RPMI8226 (cell line): ENCODE results near the gene GLT6D1.
A peak's percentile ranks its signal among the peaks of the same experiment; 100 is the strongest.

ENCODE experiments used
- DNase-seq: peaks from one replicate; pipeline ENCODE4 v3.0.0-alpha.2; 2015

GLT6D1 gene

DNA sequence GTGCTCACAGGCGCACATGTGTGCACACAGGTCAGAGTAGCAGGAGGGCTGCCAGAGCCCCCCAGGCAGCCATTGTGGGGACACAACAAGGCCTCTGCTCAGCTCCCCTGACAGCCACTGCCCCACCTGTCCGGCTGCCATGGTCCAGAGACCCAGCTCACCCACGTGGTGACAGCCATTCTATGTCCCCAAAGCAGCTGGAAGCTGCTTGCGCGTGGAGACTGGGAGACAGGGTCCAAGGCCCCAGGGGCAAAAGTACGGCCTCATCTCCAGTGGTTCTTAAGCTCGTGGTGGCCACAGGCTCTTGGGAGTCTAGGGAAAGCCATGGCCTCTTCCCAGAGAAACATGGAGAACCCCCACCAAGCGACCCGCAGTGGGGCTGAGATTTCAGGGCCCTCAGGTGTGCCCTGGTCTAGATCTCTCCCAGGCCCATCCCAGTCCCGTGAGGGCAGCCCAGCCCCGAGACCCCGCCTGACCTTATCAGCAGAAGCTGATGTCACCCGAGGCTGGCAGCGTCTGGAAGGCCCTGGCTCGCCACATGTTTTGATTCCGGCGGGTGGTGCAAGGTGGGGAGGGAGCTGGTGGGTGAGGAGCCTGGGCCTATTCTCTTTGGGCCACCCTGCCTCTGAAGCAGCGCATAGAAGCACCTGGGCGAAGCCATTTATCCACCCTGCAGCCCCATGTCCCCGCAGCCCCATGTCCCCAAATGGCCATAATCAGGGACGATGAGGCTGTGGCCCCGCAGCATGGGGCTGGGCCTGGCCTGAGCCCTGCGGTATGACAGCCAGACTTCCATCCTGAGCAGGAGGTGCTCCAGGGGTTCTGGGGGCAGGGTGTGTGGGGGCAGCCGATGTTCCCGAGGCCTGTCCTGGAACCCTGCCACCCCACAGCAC lies 31.7 kb downstream of the GLT6D1 start:
- no peak for DNase-seq

DNA sequence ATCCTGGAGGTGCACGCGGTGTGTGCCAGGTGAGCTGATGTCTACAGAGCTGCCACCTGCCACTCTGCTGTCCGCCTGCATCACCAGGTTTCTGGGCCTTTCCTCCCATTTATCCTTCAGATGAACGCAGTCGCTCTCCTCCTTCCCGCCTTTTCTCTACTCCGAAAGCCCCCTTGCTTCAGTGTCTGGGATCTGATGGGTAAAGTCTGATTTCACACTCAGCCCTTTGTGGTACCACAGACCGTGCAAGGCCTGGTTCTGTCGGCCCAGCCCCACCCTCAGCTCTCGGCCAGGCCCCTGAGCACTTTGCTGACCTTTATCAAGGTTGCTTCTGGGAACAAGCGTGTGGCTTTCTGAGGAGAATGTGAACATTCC lies 32.5 kb downstream of the GLT6D1 start:
- no peak for DNase-seq

DNA sequence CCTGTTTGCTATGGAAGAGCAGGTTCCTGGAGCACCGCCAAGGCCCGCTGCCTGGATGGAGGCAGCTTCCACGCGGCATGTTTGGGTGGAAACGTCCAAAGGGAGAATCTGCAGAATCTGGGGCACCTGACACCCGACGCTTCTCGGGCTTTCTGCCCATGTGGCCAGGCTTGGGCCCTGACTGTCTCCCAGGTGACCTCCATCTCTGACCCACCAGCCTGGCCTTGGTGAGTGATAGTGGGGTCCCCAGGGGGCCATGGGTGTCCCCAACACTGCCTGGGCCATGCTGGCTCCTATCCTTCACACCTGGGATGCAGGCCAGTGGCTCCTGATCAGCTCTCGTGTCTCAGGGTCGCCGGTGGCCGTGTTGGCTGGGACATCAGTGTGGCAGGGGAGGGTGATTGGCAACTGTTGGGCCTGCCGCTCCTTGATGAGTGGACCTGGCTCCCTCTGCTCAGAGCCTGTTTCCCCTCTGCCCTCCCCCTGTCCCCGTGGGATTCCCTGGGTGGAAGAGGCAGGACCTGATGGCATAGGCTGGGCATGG lies 34.0 kb downstream of the GLT6D1 start:
- no peak for DNase-seq

DNA sequence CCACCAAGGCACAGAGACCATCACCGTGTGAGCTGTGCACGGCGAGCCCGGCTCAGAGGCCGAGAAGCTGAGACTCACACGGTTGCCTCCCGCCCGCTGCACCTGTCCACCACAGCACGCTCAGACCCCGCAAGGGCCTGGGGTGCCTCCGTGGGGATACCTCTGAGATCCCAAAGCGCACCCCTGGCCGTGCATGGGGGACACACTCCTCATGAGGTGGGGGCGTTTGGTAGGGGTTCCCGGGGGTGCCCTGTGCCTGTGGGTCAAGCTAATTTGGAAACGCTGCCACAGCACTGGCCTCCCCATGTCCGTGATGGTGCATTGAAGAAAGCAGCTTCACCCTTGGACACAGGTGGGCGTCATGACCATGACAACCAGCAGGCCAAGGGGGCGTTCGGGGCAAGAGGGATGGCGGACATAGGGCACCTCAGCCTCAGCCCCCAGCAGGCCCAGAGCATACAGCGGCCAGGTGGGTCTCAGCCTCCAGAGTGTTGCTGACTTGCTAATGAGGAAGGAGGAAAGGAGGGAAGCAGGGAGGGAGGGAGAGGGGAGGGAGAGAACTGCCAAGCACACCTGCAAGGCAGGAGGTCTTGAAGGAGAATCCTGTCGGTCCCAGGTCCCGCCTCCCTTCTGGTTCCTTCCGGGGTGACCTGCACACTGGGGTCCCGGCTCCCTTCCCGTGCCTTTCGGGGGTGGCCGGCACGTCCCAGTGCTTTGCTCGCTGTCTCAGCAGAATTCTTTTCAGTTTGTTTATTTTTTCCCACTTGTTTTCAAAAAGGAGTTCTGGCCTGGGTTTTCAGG lies 34.7 kb downstream of the GLT6D1 start:
- DNase-seq = no peak

- peak; percentile 78 for DNase-seq
These were observed 36.4 kb downstream of the GLT6D1 start for GRCh38 chr9:135602789-135603481.

- DNase-seq = no peak
These were observed 37.4 kb downstream of the GLT6D1 start for GRCh38 chr9:135601988-135602387.

DNA sequence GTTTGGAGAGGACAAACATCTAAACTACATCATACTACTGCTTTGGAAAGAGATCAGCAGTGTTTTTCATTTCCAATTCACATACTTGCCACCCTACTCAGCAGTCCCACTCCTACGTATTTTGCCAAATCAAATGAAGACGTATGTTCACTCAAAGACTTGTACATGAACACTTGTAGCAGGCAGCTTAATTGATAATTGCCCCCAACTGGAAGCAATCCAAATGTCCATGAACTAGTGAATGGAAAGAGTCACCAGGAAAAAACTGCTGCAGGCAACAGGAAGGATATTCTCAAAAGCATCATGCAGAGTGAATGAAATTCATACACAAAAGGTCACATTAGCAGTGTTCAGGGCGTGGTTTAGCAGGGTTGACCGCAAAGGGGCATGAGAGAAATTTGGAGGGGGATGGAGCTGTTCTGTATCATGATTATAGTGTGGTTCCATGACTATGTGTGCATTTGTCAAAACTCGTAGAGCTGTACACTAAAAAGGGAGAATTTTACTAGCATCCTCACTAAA lies 39.0 kb downstream of the GLT6D1 start:
- no peak for DNase-seq

DNA sequence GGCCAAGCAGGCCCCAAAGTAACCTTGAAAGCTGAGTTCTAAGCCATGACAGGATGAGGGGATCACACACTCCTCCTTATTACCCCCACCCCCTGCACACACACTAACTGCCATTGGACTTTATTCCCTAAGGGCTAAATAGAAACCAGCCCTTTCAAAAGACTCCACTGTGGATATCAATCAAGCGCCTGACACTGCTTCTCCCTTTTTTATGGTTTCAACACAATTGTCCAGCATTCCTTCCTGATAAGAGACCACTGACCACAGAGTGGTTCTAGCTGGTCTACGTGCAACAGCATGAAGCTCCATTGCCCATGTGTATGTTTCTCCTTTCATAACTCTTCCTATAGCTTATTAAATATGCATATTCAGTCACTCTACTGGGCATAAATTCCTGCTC lies 43.1 kb downstream of the GLT6D1 start:
- DNase-seq = no peak

DNA sequence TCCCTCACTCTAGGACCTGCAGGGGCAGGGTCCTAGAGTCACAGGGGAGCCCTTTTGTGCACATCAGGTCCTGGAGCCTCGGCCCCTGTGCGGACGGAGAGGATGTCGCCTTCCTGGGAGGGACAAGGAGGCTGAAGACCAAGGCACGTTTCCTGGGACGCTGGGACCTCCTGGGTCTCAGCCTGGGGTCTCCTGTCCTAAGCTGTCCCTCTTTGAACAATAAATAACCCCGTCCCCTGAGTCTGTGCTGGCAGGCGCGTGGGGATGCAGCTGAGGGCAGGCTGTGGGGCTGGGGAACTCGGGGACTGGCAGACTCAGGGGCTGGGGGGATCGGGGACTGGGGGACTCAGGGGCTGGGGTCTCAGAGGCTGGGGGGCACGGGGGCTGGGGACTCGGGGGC lies 46.7 kb downstream of the GLT6D1 start:
- DNase-seq = no peak

DNA sequence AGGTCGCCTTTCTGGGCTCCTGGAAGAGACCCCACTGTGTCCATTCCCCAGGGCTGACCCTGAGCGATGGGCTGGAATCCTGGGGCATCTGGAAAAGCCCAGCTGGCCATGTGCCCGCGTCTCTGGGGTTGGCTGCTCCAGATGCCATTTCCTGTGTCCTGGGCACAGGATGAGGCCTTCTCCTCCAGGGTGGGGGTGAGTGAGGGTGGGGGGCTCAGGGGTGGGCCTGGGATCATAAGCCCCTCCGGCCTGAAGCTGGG lies 47.1 kb downstream of the GLT6D1 start:
- DNase-seq = no peak

- no peak for DNase-seq
These were observed 47.6 kb downstream of the GLT6D1 start for GRCh38 chr9:135591506-135592330.

DNA sequence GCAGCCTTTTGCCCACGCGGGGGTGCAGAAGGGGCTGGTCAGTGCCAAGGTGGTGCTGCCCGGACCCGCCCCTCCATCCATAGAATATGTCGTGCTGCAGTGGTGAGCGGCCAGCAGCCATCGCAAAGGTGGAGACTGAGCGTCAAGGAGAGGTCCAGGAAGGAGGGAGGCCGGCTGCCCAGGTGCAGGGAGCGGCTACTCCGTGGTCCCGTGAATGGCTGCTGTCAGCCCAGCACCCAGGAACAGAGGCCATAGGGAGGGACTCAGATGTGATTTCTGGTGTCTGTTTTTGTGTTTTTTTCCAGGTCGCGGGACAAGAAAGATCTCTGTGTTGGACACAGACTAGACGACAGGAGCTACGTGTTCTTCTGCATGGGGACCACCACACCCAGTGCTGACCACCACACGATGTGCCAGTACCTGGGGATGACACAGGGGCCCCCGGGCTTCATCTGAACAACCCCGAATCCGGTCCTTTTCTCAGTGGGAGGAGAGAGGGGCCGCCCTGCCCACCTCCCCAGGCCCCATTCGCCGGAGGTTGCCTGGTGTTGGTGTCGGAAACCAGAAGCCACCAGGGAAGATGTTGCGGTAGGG lies 48.8 kb downstream of the GLT6D1 start:
- no peak for DNase-seq

- peak; percentile 62 for DNase-seq
These were observed 49.5 kb downstream of the GLT6D1 start for GRCh38 chr9:135589596-135590485.

- no peak for DNase-seq
These were observed 50.3 kb downstream of the GLT6D1 start for GRCh38 chr9:135588886-135589595.

GRCh38 chr9:135588371-135588770 lies 51.0 kb downstream of the GLT6D1 start:
- no peak for DNase-seq

DNA sequence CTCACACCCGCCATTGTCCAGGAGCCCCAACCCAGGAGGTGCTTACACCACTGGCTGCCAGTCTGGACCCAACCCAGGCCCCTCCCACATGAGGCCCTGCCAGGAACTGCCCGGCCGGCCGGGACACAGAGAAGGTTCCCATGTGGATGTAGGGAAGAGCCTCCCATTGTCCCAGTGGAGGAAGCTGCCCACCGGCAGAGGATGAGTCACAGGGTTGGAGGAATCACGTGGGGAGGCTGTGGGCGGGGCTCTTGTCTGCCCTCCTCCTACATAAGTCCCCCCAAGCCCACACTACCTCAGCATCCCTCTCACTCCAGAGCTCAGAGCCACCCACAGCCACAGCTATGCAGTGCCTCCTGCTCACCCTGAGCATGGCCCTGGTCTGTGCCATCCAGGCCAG lies 51.7 kb downstream of the GLT6D1 start:
- no peak for DNase-seq

- DNase-seq = no peak
These were observed 52.7 kb downstream of the GLT6D1 start for GRCh38 chr9:135586601-135587109.

- no peak for DNase-seq
These were observed 54.4 kb downstream of the GLT6D1 start for GRCh38 chr9:135584934-135585333.

- DNase-seq = no peak
These were observed 55.0 kb downstream of the GLT6D1 start for GRCh38 chr9:135584371-135584770.

GRCh38 chr9:135583688-135584011 lies 55.7 kb downstream of the GLT6D1 start:
- no peak for DNase-seq
